ENCODE measurements around the gene CACNA1C. TPM values are rescaled to one million over a fixed set of nuclear protein-coding genes. Genes with fewer than 3 reads are reported as not detected.

CACNA1C gene
- total and polyA plus RNA-seq, 2 of the 4 experiments (the other 2 are of a cell fraction), result 1.6 to 2.6 TPM

DNA sequence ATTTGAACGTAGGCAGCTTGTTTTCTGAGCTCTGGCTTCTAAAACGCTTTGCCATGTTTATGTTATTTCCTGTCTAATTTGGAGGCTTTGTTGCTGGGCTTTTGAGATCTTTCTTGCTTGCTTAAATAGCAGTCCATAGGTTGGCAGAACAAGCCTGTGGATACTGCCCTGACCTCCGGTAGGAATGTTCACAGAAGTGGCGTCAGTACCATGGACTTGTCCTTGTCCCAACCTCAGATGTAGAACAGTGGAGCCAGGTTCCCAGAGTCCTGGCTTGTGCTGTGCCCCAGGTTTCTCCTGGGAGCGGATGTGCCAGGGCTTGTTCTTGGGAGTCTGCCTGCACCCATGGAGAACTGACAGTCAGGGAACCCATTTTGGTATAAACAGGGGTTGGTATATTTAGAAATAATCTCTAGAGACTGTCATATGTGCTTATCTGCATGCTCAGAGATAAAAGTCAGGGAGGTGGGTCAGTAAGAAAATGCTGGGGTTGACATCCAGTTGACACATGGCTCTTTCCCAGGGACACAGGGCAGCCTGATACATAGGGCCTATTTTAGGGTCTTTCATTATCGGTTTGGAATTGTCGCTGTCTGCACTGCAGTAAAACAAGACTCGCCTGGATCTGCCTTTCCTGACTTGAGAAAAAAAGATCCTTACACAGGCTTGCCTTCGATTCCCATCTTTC, 22.9 kb downstream of the CACNA1C start:
- H3K9me3 ChIP-seq (ENCODE audit: control insufficient read depth, insufficient read depth, low read length), result peaks cover 3% of the 10 kb centered on the region; the same call in 1 of the 2 replicates
- H3K4me1 ChIP-seq (ENCODE audit: control insufficient read depth, insufficient read depth, low read length), result peaks cover 20% of the 10 kb centered on the region
- peaks cover 12 to 25% of the 10 kb centered on the region in 2 experiments; a peak in 3 of 4 replicates for H3K79me1 ChIP-seq (ENCODE audit: low read depth in 1 of 2, low read length in 2 of 2)
- H3K23ac ChIP-seq (ENCODE audit: low read depth, low read length), result peak overlapping the region; percentile 41
- H2AK5ac ChIP-seq (ENCODE audit: low read depth, low read length), result peak overlapping the region; percentile 40; the same call in 1 of the 2 replicates
- H4K20me1 ChIP-seq (ENCODE audit: insufficient read depth, low read length), result peaks cover 3% of the 10 kb centered on the region; the same call in 1 of the 2 replicates
- peak overlapping the region; percentile 68 for H3K4ac ChIP-seq (ENCODE audit: low read depth, low read length)
- H4K5ac ChIP-seq (ENCODE audit: low read depth, low read length), result 0 out of 2 replicates have a peak overlapping the region, but pooled peaks have one; percentile 10
- dilution Hi-C loops (cut with HindIII; ENCODE audit: low sequenced_read_pairs, unreplicated experiment) (no loop called here), intact Hi-C loops (cut with micrococcal nuclease) (no loop called here), in situ Hi-C loops (cut with MboI; ENCODE audit: low sequenced_read_pairs) (no loop called here)
- peaks cover 8% of the 10 kb centered on the region; the same call in 1 of the 2 replicates for H3K9me1 ChIP-seq (ENCODE audit: insufficient read depth, low read length)
- H2BK5ac ChIP-seq (ENCODE audit: low read depth, low read length, poor library complexity, severe bottlenecking), result no peak overlapping the region
- no peaks in the 10 kb centered on the region for H3K36me3 ChIP-seq (ENCODE audit: control insufficient read depth, insufficient read depth, low read length)
- H3K18ac ChIP-seq (ENCODE audit: low read depth, low read length), result peak overlapping the region; percentile 68
- peak overlapping the region; percentile 53 for H2BK20ac ChIP-seq (ENCODE audit: low read depth, low read length)
- peak overlapping the region; percentile 28; the same call in 1 of the 2 replicates for H3K27ac ChIP-seq (ENCODE audit: insufficient read depth, low read length)
- peak overlapping the region; percentile 39 for H2BK120ac ChIP-seq (ENCODE audit: low read depth, low read length)
- H4K91ac ChIP-seq (ENCODE audit: insufficient read depth, low read depth, low read length), result peak overlapping the region; percentile 20
- ChIA-PET POLR2A (ENCODE audit: unreplicated experiment) (no interaction called here), CTCF (interaction anchor here (1.1 kb wide), 1 partner anchor 12 kb away, joined by 4 read pairs; no protein-coding TSS in a partner anchor)
- peak overlapping the region; percentile 48; the same call in 1 of the 3 replicates for H2BK15ac ChIP-seq (ENCODE audit: low read depth, low read length)
- H3K9ac ChIP-seq (ENCODE audit: low read depth, low read length), result 0 out of 2 replicates have a peak overlapping the region, but pooled peaks have one; percentile 12
- ATAC-seq (ENCODE audit: low read depth), result no peak
- H4K8ac ChIP-seq (ENCODE audit: low read depth in 2 of 2, low read length in 2 of 2), result peak overlapping the region in 1 of 2 experiments; percentile 58; a peak in 2 of 4 replicates
- peak overlapping the region; percentile 36 for H2AFZ ChIP-seq (replicated peaks; ENCODE audit: low read length, poor library complexity)
- H3K4me3 ChIP-seq (ENCODE audit: insufficient read depth, low read depth, low read length), result no peak overlapping the region
- no TSS peak for BruUV-seq (replicated peaks)
- no peak overlapping the region for H3K56ac ChIP-seq (ENCODE audit: extremely low read depth, insufficient read depth, low read length)
- DNase-seq, result no peak
- peak overlapping the region; percentile 66 for H3K14ac ChIP-seq (replicated peaks; ENCODE audit: low read depth, low read length)
- no peaks in the 10 kb centered on the region for H3K27me3 ChIP-seq (ENCODE audit: control insufficient read depth, insufficient read depth, low read length)
- peak overlapping the region; percentile 21 for H3K4me2 ChIP-seq (ENCODE audit: low read depth, low read length)
- H2AK9ac ChIP-seq (replicated peaks; ENCODE audit: low read depth, low read length, poor library complexity), result no peak overlapping the region
- 58% methylated on average over 5 of the region's 9 CpGs; no CpG with 5 or more reads in 1 of the 2 experiments for WGBS, 2 experiments (ENCODE audit: extremely low coverage in 2 of 2, insufficient read length in 1 of 2)
- TF ChIP-seq BHLHE40 (IDR thresholded peaks at IDR 0.05; ENCODE audit: low read depth, low read length) (no peak), RAD21 (IDR thresholded peaks at IDR 0.05; ENCODE audit: low read length) (no peak), RCOR1 (IDR thresholded peaks at IDR 0.05; ENCODE audit: insufficient replicate concordance, low read length) (no peak), MXI1 (IDR thresholded peaks at IDR 0.05; ENCODE audit: borderline replicate concordance, low read depth, low read length) (no peak), SMC3 (IDR thresholded peaks at IDR 0.05; ENCODE audit: low read depth, low read length) (no peak), RFX5 (IDR thresholded peaks at IDR 0.05; ENCODE audit: low read depth, low read length) (no peak), FOS (IDR thresholded peaks at IDR 0.05; ENCODE audit: low read depth, low read length) (no peak), ELK1 (IDR thresholded peaks at IDR 0.05; ENCODE audit: borderline replicate concordance, low read depth, low read length) (no peak), CTCF (conservative IDR thresholded peaks at IDR 0.05; ENCODE audit: low read depth, low read length) (no peak), MAFK (IDR thresholded peaks at IDR 0.05; ENCODE audit: low read depth, low read length) (no peak), CHD1 (IDR thresholded peaks at IDR 0.05; ENCODE audit: low read depth, low read length) (no peak), MAZ (IDR thresholded peaks at IDR 0.05; ENCODE audit: borderline replicate concordance, low read depth, low read length) (no peak), POLR2A (IDR thresholded peaks at IDR 0.05; ENCODE audit: low read depth, low read length) (no peak)
- TF ChIP-seq, protein P1, sequence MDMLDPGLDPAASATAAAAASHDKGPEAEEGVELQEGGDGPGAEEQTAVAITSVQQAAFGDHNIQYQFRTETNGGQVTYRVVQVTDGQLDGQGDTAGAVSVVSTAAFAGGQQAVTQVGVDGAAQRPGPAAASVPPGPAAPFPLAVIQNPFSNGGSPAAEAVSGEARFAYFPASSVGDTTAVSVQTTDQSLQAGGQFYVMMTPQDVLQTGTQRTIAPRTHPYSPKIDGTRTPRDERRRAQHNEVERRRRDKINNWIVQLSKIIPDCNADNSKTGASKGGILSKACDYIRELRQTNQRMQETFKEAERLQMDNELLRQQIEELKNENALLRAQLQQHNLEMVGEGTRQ (IDR thresholded peaks at IDR 0.05; ENCODE audit: low read depth, low read length), result no peak

All from IMR-90 (cell line).